Activated naive CD4-positive, alpha-beta T cell treated with anti-CD3 and anti-CD28 coated beads, Interleukin-2, amount 50 U/mL, for 16 hours (primary cell): ENCODE measurements around the gene MAPK13.
"Not testable (repeated sequence)": the region's sequence is repeated elsewhere in the genome, so short reads cannot be mapped to it uniquely, and the experiment has no call there.

Source experiments
- DNase-seq: peaks from one replicate; pipeline ENCODE4 v3.0.0-alpha.2; 2020

MAPK13 gene

DNA sequence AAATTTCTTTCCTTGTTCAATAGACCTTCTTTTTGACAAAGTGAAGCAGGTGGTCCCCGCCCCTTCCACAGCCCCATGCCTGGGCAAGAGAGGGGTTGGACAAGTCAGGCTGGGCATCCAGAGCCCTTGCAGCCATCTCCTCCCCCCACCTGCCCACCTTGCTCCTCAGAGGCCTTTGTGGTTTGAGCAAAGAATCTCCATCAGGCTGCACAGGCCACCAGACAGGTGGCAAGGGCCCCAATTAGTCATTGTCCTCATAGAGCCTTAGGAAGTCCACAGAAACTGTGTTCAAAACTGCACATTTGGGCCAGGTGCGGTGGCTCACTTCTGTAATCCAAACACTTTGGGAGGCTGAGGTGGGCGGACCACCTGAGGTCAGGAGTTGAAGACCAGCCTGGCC lies 1.5 kb upstream of the MAPK13 start:
- DNase-seq, result no peak

DNA sequence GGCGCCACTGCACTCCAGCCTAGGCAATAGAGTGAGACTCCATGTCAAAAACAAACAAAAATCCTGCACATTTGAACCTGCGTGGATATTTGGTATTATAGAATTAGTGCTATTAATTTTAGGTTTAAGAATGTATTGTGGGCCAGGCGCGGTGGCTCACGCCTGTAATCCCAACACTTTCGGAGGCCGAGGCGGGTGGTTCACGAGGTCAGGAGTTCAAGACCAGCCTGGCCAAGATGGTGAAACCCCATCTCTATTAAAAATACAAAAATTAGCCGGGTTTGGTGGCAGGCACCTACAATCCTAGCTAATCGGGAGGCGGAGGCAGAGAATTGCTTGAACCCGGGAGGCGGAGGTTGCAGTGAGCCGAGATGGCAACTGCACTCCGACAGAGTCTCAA lies 979 bp upstream of the MAPK13 start:
- DNase-seq, result not testable (repeated sequence)

DNA sequence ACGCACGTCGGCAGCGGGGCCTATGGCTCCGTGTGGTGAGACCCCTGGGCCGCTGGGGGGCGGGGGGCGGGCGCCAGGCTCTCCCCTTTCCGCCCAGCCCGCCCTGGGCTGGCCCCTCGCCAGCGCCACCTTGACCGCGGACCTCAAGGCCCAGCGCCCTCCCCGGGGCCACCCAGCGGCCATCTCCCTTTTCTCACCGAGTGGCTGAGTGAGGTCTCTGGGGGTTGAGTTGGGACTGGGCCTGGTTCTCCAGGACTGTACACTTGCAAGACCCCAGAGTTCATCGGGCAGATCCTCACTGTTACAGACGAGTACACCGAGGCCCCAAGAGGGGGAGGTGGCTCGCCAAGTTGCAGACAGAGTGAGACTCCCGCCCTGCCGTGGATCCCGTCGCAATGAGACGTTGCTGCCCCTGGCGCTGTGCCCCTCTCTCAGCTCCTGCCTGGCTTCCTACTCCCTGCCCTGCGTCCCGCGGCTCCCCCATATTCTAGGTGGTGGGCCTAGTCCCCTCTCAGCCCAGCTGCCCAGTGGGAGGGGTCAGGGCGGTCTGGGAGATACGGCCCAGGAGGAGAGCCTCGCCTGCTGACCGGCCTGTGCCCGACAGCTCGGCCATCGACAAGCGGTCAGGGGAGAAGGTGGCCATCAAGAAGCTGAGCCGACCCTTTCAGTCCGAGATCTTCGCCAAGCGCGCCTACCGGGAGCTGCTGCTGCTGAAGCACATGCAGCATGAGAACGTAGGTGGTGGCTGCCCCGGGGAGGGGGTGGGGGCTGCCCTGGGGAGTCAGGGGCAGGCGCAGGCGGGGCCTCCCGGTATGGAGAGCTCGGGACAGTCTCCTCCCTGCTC lies 576 bp downstream of the MAPK13 start:
- DNase-seq, result peak; percentile 69

DNA sequence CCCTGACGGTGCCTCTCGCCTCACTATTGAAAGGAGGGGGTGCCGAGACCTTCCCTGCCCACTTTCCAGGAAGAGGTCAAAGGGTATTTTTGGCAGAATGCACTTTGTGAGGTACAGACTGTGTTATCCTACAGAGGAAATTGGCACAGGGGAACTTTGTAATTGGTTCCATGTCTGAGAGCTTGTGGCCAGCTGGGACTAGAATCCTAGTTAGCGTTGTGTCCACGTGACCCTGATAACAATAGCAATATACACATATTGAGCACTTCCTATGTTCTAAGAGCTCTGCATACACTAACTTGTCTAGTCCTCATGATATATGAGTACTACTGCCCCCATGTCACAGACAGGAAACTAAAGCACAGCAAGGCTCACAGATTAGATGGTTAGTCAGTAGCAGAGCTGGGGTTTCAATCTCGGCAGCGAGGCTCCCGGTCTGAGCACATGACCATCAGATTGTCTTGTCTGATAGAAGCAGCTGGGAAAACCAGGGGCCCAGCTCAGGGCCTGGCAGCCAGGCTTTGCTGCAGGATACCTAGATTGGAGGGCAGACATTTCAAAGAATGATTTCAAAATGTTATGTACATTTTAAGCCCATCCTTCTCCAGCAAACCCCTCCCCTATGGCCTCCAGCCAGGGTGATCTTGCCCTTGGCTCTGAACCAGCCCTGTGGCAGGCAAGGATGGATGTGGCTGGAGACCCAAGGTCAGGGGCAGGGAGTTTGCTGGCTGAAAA lies 1.4 kb downstream of the MAPK13 start:
- DNase-seq, result peak; percentile 42

DNA sequence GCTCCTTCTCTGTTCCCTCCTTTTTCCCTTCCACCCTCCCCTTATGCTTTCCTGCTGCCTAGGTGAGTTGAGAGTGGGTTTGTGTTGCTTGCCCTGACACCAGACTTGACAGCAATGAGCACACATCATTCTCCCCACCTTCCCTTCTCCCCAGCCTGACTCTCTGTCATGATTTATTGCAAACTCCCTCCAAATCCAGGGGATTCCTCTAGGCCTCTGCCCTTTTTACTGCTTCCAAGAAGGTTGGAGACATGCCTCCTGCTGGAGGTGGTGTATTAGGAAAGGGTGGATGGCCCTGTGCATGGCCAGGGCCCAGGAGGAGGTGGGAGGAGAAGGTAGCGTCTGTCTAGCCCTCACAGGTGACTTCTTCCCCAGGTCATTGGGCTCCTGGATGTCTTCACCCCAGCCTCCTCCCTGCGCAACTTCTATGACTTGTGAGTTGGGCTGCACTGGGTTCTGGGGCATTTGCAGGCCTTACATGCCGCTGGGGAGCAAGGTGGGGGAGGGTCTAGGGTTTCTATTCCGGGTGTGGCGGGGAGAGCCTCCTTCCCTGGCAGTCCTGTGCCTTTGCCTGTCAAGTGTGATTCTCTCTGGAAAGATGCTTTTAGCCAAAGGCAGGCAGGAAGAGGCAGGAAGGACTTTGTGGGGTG lies 2.1 kb downstream of the MAPK13 start:
- no peak for DNase-seq

DNA sequence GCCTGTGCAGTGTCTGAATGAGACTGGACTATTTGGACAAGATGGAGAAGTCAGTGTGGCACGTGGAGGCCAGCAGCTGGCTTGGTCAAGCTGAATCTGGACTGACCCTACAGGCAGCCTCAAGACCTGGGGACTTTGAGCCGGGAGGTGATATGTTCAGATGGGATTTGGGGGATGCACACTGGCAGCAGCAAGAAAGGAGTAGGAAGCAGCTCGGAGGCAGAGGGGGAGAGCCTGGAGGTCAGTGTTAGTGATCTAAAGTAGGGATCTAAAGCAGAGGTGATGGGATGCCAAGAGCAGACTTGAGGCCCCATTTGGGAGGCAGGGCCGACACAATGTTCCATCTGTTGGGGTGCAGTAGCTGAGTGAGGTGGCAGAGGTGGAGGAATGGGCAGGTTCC lies 2.8 kb downstream of the MAPK13 start:
- no peak for DNase-seq

DNA sequence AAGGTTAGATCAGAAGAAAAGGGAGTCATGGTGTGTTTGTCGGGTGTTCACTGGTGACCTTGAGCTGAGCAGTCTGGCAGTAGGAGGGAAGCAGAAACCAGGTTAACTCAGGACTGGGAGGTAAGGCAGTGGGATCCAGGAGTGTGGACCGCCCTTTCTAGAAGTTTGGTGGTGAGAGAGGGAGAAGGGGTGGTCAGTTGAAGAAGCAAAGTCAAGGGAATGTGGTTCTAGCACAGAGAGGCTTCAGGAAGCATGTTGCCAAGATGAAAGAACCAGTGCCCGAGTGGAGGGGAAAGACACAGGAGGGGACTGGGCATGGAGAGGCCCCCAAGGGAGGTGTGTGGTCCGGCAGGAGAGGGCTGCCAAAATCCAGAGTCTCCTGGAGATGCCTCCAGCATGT lies 3.6 kb downstream of the MAPK13 start:
- no peak for DNase-seq

DNA sequence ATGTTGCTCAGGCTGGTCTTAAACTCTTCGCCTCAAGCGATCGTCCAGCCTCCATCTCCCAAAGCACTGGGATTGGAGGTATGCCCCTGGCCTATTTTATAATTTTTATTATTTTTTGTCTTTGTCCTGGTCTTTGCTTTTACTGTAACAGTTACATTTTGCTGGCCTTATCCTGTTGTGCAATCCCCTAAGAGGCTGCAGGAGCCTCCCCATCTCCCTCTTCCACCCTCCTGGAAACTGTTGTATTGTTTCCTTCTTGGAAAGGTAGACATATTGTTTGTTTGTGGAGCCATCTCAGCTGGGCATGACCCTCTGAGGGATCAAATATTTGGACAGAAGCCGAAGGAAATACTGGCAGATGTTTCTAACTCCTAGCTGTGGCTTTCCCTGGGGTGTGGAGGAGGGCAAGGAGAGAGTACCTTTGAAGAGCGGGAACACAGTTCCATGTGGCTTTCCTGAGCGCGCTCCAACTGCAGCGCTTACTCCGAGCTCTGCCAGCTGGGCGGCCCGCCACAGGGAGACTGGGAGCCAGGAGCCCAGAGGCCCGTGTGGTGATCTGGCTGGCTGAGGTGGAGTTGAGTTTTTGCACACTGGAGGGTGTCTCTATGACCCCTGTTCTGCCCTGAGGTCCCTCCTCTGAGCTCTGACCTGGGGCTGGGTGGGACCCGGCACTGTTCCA lies 4.9 kb downstream of the MAPK13 start:
- no peak for DNase-seq

DNA sequence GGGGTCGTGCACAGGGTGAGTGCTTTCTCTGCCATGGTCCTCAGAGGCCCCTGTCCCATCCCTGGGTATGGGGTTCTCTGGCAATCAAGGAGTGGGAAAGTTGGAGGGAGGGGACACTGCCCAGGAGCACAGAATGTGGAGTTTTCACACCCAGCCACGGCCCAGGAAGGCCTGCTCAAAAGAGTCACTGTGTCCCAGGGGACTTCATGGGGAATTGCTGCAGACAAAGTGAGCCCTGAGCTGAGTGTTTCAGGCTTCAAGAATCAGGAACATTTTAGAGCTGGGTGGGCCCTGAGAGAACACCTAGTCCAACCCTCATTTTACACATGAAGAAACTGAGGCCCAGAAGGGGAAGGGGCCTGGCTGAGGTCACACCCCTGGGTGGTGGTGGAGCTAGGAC lies 5.7 kb downstream of the MAPK13 start:
- no peak for DNase-seq

DNA sequence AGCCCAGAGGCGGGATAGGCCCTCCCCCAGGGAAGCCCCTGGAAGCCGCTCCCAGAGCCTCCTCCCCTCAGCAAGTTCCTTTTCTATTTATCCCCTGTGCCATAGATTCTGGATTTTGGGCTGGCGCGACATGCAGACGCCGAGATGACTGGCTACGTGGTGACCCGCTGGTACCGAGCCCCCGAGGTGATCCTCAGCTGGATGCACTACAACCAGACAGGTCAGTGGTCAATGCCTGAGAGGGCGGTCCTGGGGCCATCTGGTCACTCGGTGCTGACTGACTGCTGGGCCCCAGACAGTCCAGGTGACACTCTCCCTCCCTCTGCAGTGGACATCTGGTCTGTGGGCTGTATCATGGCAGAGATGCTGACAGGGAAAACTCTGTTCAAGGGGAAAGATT lies 6.2 kb downstream of the MAPK13 start:
- no peak for DNase-seq

DNA sequence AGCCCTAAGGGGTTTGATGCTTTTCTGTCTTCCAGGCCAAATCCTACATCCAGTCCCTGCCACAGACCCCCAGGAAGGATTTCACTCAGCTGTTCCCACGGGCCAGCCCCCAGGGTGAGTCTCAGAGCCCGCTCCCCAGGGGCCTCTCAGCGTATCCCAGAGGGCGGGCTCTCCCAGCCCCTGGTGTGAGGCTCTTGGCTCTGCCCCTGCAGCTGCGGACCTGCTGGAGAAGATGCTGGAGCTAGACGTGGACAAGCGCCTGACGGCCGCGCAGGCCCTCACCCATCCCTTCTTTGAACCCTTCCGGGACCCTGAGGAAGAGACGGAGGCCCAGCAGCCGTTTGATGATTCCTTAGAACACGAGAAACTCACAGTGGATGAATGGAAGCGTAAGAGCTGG lies 8.4 kb downstream of the MAPK13 start:
- DNase-seq, result no peak

DNA sequence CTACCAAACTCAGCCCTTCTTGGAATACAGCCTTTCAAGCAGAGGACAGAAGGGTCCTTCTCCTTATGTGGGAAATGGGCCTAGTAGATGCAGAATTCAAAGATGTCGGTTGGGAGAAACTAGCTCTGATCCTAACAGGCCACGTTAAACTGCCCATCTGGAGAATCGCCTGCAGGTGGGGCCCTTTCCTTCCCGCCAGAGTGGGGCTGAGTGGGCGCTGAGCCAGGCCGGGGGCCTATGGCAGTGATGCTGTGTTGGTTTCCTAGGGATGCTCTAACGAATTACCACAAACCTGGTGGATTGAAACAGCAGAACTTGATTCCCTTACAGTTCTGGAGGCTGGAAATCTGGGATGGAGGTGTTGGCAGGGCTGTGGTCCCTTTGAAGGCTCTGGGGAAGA lies 9.1 kb downstream of the MAPK13 start:
- no peak for DNase-seq

DNA sequence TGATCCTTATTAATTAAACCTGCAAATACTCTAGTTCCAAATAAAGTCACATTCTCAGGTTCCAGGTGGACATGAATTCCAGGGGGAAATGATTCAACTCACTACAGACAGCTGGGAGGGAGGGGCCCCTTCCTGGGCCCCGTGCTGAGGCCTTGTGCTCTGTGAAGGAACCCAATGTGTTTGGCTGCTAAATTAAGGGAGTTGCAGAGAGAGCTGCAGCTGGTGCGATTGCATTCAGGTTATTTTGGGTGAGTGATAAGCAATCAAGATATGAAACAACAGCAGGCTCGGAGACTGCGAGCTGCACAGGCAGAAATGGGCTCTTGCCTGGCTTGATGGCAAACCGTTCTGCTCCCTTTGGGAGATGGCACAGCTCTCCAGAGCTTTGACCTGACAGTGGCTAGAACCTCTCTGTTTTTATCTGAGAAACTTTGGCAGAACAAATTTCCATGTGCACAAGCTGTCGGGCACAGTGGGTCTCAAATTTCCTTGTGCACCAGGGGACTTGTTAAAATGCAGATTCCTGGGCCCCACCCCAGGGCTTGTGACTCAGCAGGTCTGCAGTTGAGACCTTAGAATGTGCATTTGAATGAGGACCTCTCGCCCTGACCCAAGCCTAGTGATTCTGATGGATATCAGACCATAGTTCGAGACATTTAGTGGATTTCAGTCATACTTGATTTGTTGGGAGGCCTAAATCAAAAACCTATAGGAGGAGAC lies 9.8 kb downstream of the MAPK13 start:
- DNase-seq, result no peak

DNA sequence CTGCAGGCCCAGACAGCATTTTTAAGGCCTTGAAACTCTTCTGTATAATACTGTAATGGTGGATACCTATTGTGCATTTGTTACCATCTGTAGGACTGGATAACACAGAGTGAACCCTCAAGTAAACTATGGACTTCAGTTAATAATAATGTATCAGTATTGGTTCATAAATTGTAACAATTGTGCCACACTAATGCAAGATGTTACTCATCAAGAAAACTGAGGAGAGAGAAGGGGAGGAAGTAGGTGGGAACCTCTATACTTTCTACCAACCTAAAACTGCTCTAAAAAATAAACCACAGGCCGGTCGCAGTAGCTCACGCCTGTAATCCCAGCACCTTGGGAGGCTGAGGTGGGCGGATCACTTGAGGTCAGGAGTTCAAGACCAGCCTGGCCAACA lies 10.8 kb downstream of the MAPK13 start:
- DNase-seq, result no peak

DNA sequence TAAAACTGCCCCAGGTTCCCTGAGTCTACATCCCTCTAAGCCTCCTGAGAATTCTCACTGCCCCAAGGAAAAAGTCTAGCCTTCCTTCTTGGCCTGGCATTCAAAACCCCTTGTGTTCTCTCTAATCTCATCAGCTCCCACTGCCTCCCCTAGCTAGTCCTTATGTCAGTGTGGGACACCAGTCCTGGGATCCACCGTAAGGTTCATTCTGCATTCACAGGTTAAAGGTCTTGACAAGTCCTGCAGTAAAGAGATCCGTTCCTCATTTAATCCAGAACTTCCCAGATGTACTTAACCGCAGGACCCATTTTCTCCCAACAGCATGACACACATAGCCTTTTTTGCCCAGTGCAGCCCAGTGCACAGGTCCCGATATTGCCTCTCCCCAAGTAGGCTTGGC lies 11.6 kb downstream of the MAPK13 start:
- no peak for DNase-seq

DNA sequence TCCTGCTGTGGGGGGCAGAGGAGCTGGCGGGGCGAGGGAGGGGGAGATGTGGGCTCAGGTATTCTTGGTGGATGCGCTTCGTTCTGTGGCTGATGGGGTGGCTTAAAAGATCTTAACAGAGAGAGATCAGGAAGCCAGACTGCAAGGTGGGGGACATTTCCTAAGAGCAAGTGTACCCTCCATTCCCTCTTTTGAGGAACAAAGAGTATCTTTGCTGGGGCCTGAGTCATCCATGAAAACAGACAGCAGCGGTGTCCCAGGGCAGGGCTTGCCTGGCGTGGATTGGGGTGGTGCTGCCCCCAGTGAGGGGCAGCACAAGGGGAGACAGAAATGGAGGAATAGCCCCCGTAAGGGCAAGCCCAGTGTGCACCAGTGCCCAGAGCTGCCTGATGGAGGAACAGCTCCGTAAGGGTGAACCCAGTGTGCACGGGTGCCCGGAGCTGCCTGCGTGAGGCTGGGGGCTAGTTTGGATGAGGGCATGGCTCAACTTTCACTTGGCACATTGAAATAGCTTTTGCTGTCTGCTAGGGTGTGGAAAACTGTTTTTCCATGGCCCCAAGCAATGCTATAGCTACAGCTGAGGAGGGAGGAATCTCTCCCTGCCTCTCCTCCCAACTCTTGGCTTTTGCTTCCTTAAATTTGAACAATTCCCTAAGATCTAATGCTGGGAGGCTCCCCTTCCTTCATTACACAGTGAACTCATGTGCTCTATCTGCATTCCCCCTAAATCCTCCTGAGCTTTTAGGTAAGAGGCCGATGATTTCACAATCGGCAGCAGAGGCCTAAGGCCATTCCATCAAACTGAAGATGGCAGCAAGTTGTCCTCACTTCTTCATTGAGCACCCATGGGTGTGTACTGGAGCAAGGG lies 12.9 kb downstream of the MAPK13 start:
- no peak for DNase-seq

DNA sequence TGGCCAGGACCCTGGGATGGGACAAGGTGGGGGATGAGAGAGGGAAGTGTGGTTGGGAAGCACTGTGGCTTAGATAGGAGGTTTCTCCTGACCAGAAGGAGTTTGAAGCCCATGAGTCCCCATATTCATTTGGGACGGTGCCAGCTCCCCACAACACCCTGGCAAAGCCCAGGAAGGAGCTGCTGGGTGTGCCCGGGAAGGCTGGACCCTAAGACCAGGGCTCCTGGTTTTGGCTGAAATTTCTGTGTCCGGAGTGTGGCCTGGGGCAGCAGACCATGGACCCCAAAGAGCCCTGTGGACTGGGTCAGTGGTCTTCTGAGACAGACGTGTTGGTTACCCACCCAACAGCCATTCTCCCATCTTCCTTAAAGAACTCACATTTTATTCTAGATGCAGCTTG lies 15.2 kb downstream of the MAPK13 start:
- DNase-seq, result no peak

DNA sequence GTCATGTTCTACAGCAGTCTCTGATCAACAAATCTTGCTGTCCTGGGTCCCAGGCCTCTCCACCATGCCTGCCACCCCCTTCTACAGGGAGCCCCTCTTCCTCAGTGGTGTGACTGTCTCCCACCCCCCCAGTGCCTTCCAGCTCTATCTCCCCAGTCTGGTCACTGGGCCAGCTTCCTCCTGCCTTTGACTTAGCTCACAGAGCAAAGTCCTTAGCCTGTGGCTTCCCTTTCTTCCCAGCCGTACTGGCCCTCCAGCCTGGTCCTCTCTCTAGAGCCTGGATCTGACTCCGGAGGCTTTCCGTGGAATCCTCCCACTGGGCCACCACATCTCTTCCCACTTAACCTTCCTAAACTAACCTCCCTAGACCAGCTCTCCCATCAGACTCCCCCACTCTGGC lies 17.0 kb downstream of the MAPK13 start:
- no peak for DNase-seq

DNA sequence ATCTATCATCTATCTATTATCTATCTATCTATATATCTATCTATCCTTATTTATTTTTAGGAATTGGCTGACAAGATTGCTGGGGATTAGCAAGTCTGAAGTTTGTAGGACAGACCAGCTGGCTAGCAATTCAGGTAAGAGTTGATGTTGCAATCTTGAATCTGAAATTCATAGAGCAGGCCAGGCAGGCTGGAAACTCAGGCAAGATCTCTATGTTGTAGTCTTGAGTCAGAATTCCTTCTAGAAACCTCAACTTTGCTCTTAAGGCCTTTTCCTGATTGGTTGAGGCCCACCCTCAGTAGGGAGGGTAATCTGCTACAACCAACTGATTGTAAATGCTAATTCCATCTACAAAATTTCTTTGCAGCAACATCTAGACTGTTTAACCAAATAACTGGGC lies 19.2 kb downstream of the MAPK13 start:
- no peak for DNase-seq

DNA sequence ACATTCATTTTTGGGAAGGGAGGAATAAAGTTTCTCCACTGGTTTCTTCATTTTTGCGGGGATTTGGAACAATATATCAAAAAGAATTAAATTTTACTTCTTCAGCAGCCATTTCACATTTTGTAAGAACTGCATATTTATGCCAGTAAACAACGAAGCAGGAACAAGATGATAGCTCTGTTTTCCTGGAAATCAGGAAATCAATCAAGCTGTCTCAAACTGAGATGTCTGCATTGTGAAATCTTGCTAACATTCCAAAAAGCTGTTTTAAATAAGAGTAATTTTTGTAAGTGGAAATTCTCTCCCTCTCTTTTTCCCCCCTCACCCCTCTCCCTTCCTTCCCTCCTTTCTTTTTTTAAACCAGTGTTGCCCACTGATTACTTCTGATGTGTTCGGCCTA lies 20.0 kb downstream of the MAPK13 start:
- no peak for DNase-seq

DNA sequence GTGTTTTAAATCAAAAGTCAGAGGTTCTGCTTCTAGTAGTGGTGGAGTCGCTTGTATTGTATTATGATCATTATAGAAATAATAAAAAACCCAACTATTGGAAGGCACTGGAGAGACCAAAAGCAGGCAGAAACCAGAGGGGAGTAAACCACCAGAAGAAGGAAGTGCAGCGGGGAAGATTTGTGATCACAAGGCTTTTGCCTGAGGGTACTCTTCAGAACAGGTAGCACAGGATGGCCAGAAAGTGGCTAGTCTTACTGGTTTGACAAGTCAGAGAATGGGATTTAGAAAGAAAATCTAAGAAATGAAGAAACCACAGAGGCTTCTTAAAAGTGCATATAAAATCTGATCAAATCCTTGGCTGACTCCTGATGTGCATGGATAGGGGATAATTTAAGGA lies 24.0 kb downstream of the MAPK13 start:
- DNase-seq, result no peak

DNA sequence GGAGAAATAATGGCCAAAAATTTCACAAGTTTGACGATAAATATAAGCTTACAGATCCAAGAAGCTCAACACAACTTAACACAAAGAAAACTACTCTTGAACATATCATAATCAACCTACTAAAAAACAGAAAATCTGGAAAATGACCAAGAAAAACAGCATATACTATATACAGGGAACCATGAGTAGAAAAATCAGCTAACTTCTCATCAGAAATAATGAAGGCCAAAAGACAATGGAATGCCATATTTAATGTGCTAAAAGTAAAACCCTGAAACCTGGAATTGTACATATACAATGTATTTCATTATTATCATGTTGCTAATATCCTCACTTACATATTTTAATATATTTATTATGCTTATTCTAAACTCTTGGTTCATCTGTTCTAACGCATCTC lies 25.3 kb downstream of the MAPK13 start:
- no peak for DNase-seq
